Esophagus squamous epithelium (tissue), 5 donors: ENCODE data around the gene ZNF12. TPM values are rescaled to one million over a fixed set of nuclear protein-coding genes. Genes with fewer than 3 reads are reported as not detected.

Experiments used
- DNase-seq: peaks from one replicate; lab custom pipeline; 2025; lab: John Stamatoyannopoulos, UW
- H3K27ac ChIP-seq, 4 donors: fragments of 200-600 bp; sonication (generic); one replicate each; pipeline ENCODE4 v1.5.1; 2016 to 2019; ENCODE audit warnings: mild to moderate bottlenecking in 1 of 4
- H3K27me3 ChIP-seq, 4 donors: fragments of 200-600 bp; sonication (generic); 1 replicate in 3 of 4; 2 replicates in 1 of 4; pipeline versions ENCODE4 v1.5.1 to v1.6.0; 2017 to 2021; ENCODE audit warnings: antibody characterized with exemption in 1 of 4
- H3K36me3 ChIP-seq, 3 donors: fragments of 200-600 bp; sonication (generic); one replicate each; pipeline ENCODE4 v1.5.1; 2016 to 2019
- H3K4me1 ChIP-seq, 3 donors: fragments of 200-600 bp; sonication (generic); one replicate each; pipeline ENCODE4 v1.5.1; 2017 to 2019
- H3K4me3 ChIP-seq, 4 donors: fragments of 200-600 bp; sonication (generic); 1 replicate in 3 of 4; 2 replicates in 1 of 4; pipeline ENCODE4 v1.5.1; 2016 to 2019; ENCODE audit warnings: mild to moderate bottlenecking in 2 of 4, moderate library complexity in 1 of 4
- H3K9me3 ChIP-seq, 3 donors: fragments of 200-600 bp; sonication (generic); one replicate each; pipeline ENCODE4 v1.5.1; 2016 to 2019
- CTCF ChIP-seq, 6 experiments: fragments of 450-650 bp in 4 of 6; fragments of 200-600 bp in 2 of 6; sonication (generic) in 2 of 6; IDR thresholded peaks; one replicate each; pipeline ENCODE4 v1.5.1; 2016 to 2019; ENCODE audit warnings: antibody characterized with exemption in 6 of 6, mild to moderate bottlenecking in 4 of 6, moderate library complexity in 4 of 6
- POLR2A ChIP-seq, 4 donors: fragments of 450-650 bp; IDR thresholded peaks; one replicate each; pipeline ENCODE4 v1.6.1; 2017; ENCODE audit warnings: antibody characterized with exemption in 4 of 4, mild to moderate bottlenecking in 4 of 4, moderate library complexity in 3 of 4
- WGBS, 2 donors: methylation state at CpG; one replicate each; pipeline ENCODE4 v1.1.5; 2018; 5-methylcytosine and 5-hydroxymethylcytosine counted together
- intact Hi-C: fragments of 100-400 bp; cut with DNase I; formaldehyde crosslinking; loops from one replicate; pipeline ENCODE4 v1.15.0; 2022
- total RNA-seq, 4 donors: library from RNA; depleted of rRNA; stranded (reverse); fragments of >200 nt; gene quantifications; one replicate each; pipeline ENCODE4 v1.1.0, GENCODE V29; 2016
- donor health status: DM: yes; HTN: yes; CAD: no.

The ZNF12 gene
- total RNA-seq, 4 donors from 2014 or later: 8.6 to 22.3 (median 11.3) TPM

- intact Hi-C loops: no loop called here
- Histone ChIP-seq H3K27me3 (no peaks in the 10 kb centered on the region), H3K36me3 (peaks cover 25 to 55% (median 25%) of the 10 kb centered on the region in 3 donors), H3K9me3 (peaks cover 0 to 11% (median 0%) of the 10 kb centered on the region in 3 donors), H3K4me1 (peaks cover 0 to 10% (median 0%) of the 10 kb centered on the region in 3 donors), H3K4me3 (no peak overlapping the region), H3K27ac (no peak overlapping the region)
- no peak for DNase-seq
- WGBS, 2 donors: 92 to 95% methylated on average over 9 to 12 of the region's 17 CpGs
- TF ChIP-seq CTCF (IDR thresholded peaks at IDR 0.05): no peak
- TF ChIP-seq POLR2A (IDR thresholded peaks at IDR 0.05): no peak
Observed at GRCh38 chr7:6655636-6656385, 50.9 kb downstream of the ZNF12 start.

- intact Hi-C loops: no loop called here
- Histone ChIP-seq H3K4me1 (peaks cover 0 to 10% (median 0%) of the 10 kb centered on the region in 3 donors), H3K9me3 (peaks cover 0 to 11% (median 0%) of the 10 kb centered on the region in 3 donors), H3K27ac (no peak overlapping the region), H3K27me3 (no peaks in the 10 kb centered on the region), H3K36me3 (peaks cover 25 to 63% (median 25%) of the 10 kb centered on the region in 3 donors), H3K4me3 (no peak overlapping the region)
- DNase-seq: no peak
- TF ChIP-seq POLR2A (IDR thresholded peaks at IDR 0.05) (no peak), CTCF (IDR thresholded peaks at IDR 0.05) (no peak)
- 90 to 97% methylated on average over 28 to 34 of the region's 48 CpGs for WGBS, 2 donors
Observed at GRCh38 chr7:6654842-6655610, 51.7 kb downstream of the ZNF12 start.

- TF ChIP-seq CTCF (IDR thresholded peaks at IDR 0.05): no peak
- 92 to 94% methylated on average over 28 to 30 of the region's 94 CpGs for WGBS, 2 donors
- DNase-seq: no peak
- H3K9me3 ChIP-seq: peaks cover 0 to 11% (median 0%) of the 10 kb centered on the region in 3 donors
- H3K4me3 ChIP-seq: no peak overlapping the region
- H3K27me3 ChIP-seq: no peaks in the 10 kb centered on the region
- intact Hi-C loops: no loop called here
- no peak overlapping the region for H3K27ac ChIP-seq
- peaks cover 0 to 8% (median 0%) of the 10 kb centered on the region in 3 donors for H3K4me1 ChIP-seq
- H3K36me3 ChIP-seq: peaks cover 25 to 71% (median 25%) of the 10 kb centered on the region in 3 donors
Observed at GRCh38 chr7:6654113-6654841, 52.5 kb downstream of the ZNF12 start.

GRCh38 chr7:6653071-6654003, 53.4 kb downstream of the ZNF12 start:
- peaks cover 25 to 80% (median 25%) of the 10 kb centered on the region in 3 donors for H3K36me3 ChIP-seq
- H3K4me3 ChIP-seq: no peak overlapping the region
- H3K27me3 ChIP-seq: no peaks in the 10 kb centered on the region
- TF ChIP-seq CTCF (IDR thresholded peaks at IDR 0.05): no peak
- TF ChIP-seq POLR2A (IDR thresholded peaks at IDR 0.05): no peak
- 93 to 100% methylated on average over 3 to 6 of the region's 146 CpGs for WGBS, 2 donors
- H3K27ac ChIP-seq: no peak overlapping the region
- H3K9me3 ChIP-seq: peaks cover 0 to 11% (median 0%) of the 10 kb centered on the region in 3 donors
- intact Hi-C loops: no loop called here
- no peaks in the 10 kb centered on the region for H3K4me1 ChIP-seq
- no peak for DNase-seq
